GM18873 (cell line): ENCODE results near the gene SPEF1.
A peak's percentile ranks its signal among the peaks of the same experiment; 100 is the strongest.

Source experiments
- ATAC-seq: cut with Tn5 transposase; IDR thresholded peaks from one replicate; pipeline ENCODE4 v1.9.1; 2021; ENCODE audit warnings: mild to moderate bottlenecking, moderate library complexity, moderate number of reproducible peaks; ENCODE audit not compliant: unreplicated experiment, low FRiP score

The SPEF1 gene

DNA sequence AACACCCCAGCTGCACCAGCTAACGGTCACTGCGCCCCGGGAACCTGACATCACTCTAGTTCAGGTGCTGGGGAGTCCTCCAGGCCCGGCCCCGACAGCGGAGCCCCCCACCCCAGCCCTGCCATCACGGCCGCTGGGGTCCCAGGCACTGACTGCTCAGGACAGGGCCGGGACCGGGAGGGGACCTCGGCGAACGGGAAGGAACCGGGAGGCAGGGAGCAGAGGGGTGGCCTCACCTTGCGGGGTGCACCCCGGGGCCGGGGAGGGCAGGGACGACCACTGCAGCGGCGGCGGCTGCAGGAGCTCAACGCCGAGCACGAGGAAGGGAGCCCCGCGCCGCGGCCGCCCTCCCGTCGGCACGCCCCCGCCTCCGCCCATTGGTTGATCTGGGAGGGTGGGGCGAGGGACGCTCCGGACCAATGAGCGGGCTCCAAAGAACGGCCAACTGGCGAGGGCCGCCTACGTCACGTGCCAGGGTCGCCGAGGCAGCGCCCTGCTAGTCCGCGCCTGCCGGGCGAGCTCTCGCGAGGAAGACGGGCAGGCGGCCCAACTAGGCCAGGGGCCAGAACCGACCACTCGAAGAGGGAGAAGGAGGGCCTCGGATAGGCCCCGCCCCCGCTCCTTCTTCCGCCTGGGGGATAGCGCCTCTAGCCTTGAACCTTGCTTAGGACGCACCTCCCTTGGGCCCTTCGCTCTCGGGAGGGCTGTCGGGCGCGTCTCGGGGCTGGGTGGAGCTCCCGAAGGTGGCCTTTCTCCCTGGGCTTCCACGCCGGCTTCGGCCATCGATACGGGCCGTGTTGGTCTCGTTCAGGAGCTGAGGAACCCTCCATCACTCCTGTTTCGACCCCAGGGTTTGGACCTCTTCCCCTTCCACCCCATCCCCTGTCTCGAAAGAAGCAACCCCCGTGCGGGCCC, 13.6 kb downstream of the SPEF1 start, which contains the start of gene ADISSP:
TSS of gene ADISSP (minus strand) at position 327 of the 915 bp plus-strand sequence. CDS start 7,653 bp downstream, outside the sequence.
- ATAC-seq = peak; percentile 86

GRCh38 chr20:3767110-3767426, 14.2 kb downstream of the SPEF1 start:
- no peak for ATAC-seq

DNA sequence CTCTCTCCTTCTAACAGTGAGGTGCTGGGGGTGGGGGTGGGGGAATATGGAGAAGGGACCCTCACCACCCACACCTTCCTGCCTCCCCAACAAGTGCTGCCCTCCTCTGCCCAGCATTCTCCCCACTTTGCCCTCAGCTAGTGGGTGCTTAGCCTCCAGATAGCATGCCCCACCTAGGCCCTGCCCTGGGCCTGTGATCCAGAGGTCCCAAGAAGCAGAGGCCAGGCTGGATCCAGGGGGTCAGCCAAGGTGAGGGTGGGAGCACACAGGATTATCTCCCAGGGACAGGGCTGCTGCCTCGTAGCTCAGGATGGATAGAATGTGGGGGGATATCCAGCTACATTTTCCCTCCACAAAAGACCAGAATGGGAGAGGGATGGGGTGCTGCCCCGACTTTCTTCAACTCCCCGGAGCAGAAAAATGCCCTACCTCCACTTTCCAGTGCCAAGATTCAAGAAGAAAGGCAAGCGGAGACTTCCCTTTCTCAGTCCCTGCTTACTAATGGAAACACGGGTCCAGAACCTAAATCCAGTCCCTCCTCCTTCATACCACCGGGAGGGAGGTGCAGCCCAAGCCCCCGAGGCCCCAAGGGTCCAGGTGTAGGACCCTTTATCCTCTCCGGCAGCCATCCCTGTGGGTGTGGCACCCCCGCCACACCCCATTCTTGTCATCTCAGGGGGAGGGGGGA, 14.7 kb downstream of the SPEF1 start:
- ATAC-seq = no peak

DNA sequence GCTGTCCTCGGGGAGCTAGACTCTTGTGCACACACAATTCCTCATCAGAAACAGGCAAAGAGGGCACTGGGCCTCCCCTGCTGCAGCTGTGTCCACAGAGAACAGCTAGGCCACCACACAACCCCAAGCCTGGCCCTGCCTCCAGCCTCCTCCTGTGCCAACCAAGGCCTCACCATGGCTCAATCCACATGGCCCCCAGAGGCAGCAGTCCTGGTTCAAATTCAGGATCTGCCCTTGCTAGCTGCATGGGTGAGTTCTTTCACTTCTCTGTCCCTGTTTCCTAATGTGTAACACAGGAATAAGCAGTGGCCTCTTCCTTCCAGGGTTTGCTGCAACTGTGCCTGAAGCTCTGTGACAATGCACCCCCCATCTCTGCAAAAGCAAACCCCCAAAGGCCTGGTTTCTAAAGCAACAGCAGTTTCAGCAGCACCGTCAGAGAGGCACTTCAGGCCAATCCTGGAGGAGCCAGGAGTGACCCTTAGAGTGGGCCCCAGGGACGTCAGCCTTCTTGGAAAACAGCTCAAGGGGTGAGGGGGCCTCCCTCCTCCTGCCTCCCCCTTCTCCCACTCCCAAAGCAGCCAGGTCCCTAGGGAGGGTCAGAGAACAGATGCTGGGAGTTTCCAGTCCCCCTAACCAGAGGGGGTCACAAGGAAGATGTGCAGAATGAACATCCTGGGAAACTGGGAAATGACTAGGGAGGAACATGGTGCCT, 15.9 kb downstream of the SPEF1 start:
- ATAC-seq = no peak

GRCh38 chr20:3764659-3765058, 16.6 kb downstream of the SPEF1 start:
- no peak for ATAC-seq

DNA sequence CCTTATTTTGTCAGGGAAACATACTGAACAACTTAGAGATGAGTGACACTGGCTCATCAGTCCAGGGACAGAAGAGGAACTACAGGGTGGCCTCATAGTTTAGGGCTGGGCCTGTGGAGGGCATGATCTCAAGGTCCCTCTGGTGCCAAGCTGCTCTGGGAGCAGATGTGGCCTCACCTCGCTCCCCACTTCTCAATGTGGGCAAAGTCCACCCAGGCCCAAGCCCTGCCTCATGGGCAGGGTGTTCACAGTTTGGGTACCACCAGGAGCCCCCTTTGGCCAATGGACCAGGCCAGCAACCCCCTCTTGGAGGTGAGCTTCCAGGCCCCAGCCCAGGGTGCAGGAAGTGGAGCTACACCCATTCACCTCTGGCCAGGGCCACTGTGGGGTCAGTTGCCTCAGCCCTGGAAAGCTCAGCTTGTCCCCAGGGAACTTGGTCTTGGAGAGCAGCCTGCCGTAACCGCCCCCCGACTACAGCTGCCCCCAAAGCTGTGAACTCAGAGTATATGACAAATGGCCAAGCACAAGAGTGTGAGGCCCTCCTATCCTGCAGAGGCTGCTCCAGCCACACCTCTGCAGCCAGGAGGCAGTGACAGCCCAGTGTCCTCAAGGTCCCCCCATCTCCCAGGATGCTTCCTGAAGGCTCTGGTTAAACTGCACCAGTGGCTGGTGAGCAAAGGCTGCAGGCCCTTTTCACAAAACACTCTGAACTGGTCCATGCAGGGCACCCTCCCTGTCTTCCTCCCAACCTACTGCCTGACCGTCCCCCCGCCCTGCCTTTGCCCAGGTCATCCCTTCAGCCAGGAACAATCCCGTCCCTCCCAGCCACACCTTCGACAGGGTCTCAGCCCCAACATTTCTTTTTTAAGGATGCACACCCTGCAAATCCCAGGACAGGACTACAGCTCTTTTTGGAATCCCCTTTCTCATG, 17.3 kb downstream of the SPEF1 start:
- no peak for ATAC-seq

GRCh38 chr20:3760655-3761348, 20.4 kb downstream of the SPEF1 start:
- ATAC-seq = no peak

- ATAC-seq = no peak
These were observed 21.4 kb downstream of the SPEF1 start for GRCh38 chr20:3759884-3760283.

- no peak for ATAC-seq
These were observed 21.9 kb downstream of the SPEF1 start for GRCh38 chr20:3759316-3759823.

- no peak for ATAC-seq
These were observed 22.7 kb downstream of the SPEF1 start for GRCh38 chr20:3758566-3758965.

- ATAC-seq = no peak
These were observed 24.0 kb downstream of the SPEF1 start for GRCh38 chr20:3757268-3757667.

DNA sequence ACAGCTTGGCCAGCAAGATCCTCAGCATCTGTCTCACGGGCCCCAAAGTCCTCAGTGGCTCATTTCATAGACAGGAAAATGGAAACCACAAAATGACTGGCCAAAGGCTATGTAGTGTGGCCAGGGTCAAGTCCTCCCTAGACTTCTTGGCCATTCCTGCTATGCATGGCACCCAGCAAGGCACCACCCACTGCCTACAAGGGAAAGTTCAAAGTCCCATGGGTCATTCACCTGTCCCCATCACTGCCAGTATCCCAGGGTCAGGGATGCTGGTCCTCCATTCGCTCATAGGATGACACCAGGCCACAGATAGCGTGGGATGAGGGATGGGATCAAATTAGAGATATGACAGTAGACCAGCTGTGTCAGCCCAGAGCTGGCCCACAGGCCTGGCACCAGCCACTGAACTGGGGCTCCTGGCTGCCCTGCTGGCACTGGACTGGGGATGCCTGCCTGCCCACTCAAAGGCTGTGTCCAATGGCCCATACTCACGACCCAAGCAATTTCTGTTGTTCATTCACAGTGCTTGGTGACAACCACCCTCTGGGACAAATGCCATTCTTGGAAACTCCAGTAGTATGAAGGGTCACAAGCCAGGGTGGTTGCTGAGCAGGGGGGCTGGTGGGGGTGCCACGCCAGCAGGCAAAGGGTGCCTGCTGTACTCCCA, 25.3 kb downstream of the SPEF1 start:
- no peak for ATAC-seq

GRCh38 chr20:3755269-3755668, 26.0 kb downstream of the SPEF1 start:
- ATAC-seq = no peak

- no peak for ATAC-seq
These were observed 27.0 kb downstream of the SPEF1 start for GRCh38 chr20:3754276-3754630.

DNA sequence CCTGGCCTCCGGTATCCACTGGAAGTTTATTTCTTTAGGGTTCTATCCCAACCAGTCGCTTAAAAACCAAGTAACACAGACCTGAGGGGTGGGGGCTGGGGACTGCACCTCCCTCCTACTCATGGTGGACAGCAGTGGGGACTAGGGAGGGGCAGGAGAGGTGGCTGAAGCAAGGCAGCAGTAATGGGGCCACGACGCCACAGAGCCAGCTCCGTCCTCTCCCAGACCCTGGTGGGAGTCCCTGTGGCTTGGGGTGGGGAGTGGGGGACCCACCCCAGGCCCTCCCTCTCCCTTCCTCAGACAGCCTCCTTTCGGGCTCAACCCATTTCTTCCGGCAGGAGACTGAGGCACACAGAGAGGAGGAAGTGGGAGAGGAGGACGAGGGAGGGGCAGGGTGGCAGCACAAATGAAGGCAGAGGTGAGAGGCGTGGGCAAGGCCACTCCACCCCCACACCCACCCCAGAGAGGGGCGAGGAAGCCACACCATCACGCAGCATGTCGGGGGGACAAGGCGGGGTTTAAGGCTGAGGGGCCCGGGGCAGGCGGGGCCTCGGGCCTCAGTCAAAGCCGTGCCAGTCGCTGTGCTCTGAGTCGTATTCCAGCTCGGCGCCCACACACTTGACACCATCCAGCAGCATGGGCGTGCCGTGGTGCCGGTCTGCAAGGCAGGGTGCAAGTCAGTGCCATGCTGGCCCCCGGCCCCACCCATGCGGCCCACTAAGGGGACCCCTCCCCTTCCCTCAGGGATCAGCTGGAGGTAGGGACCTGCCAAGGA, 27.6 kb downstream of the SPEF1 start:
- ATAC-seq = no peak

GRCh38 chr20:3753098-3753497, 28.1 kb downstream of the SPEF1 start:
- ATAC-seq = no peak

DNA sequence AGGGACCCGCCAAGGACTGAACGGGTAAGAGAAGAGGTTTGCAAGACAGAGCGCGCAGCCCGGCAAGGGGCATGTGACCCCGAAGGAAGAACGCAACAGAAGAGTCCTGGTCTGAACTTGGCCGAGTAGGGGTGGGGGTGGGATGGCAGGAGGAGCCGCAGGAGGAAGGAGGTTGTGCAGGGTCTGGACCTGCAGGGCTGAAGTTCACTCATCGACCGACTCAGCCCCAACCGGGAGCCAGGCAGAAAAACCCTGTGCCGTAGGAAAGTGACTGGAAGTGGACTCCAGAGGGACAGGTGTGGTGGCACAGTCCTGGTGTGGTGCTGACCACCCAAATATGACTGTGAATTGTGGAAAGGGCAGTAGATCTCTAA, 28.9 kb downstream of the SPEF1 start:
- no peak for ATAC-seq

DNA sequence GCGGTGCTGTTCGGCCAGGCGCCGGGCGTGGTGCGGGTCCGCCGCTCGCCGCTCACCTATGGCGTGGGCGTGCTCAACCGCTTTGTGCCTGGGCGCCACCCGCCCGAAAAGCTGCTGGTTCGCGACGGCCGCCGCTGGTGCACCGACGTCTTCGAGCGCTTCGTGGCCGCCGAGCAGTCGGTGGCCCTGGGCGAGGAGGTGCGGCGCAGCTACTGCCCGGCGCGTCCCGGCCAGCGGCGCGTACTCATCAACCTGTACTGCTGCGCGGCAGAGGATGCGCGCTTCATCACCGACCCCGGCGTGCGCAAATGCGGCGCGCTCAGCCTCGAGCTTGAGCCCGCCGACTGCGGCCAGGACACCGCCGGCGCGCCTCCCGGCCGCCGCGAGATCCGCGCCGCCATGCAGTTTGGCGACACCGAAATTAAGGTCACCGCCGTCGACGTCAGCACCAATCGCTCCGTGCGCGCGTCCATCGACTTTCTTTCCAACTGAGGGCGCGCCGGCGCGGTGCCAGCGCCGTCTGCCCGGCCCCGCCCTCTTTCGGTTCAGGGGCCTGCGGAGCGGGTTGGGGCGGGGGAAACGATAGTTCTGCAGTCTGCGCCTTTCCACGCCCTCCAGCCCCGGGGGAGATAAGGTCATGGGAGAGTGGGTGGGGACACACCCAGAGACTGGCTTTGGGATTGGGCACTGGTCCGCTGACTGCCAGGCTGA, 29.4 kb downstream of the SPEF1 start:
- ATAC-seq = no peak
